Effector memory CD4-positive, alpha-beta T cell (primary cell): ENCODE data around the gene CDH4.

Experiments used
- DNase-seq, 3 donors: peaks; one replicate each; pipeline ENCODE4 v3.0.0-alpha.2; 2020
- H3K27ac ChIP-seq: 2 replicates; pipeline ENCODE4 v1.7.0; 2013; ENCODE audit warnings: mild to moderate bottlenecking, low read length, moderate library complexity; ENCODE audit not compliant: insufficient read depth, poor library complexity, severe bottlenecking
- H3K27me3 ChIP-seq: replicated peaks from 2 replicates; pipeline ENCODE4 v1.7.0; 2013; ENCODE audit warnings: mild to moderate bottlenecking, low read length; ENCODE audit not compliant: insufficient read depth, control insufficient read depth, poor library complexity, severe bottlenecking
- H3K36me3 ChIP-seq: 2 replicates; pipeline ENCODE4 v1.7.0; 2013; ENCODE audit warnings: mild to moderate bottlenecking, low read length, moderate library complexity; ENCODE audit not compliant: control insufficient read depth, insufficient read depth
- H3K4me1 ChIP-seq: 2 replicates; pipeline ENCODE4 v1.7.0; 2013; ENCODE audit warnings: low read length, mild to moderate bottlenecking; ENCODE audit not compliant: control insufficient read depth, insufficient read depth, poor library complexity, severe bottlenecking
- H3K4me3 ChIP-seq: 2 replicates; pipeline ENCODE4 v1.7.0; 2013; ENCODE audit warnings: low read length, low read depth, mild to moderate bottlenecking; ENCODE audit not compliant: insufficient read depth, poor library complexity, severe bottlenecking
- H3K9me3 ChIP-seq: 2 replicates; pipeline ENCODE4 v1.7.0; 2013; ENCODE audit warnings: mild to moderate bottlenecking, low read length, moderate library complexity; ENCODE audit not compliant: control insufficient read depth

Gene CDH4

DNA sequence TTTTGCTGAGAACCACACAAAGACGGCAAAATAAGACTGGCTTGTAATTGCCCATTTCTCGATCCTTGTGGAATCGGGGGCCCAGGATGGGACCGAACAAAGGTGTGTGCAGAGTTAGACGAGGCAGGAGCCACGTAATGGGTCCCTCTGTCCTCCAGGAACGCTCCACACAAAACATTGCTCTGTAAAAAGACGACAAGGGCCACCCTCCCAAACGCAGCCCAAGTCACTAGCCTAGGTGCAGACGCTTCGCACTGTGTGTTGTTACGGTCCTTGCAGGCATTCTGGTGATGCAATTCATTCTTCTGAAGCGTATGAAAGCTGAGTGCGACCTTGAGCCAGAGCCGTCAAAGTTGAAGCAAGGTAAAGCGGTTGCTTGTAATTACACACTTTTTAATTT is 450.2 kb downstream of the CDH4 start:
- Histone ChIP-seq H3K4me1 (no peaks in the 10 kb centered on the region), H3K27ac (no peak overlapping the region), H3K4me3 (no peak overlapping the region), H3K36me3 (no peaks in the 10 kb centered on the region), H3K27me3 (no peaks in the 10 kb centered on the region), H3K9me3 (no peaks in the 10 kb centered on the region)
- no peak for DNase-seq

DNA sequence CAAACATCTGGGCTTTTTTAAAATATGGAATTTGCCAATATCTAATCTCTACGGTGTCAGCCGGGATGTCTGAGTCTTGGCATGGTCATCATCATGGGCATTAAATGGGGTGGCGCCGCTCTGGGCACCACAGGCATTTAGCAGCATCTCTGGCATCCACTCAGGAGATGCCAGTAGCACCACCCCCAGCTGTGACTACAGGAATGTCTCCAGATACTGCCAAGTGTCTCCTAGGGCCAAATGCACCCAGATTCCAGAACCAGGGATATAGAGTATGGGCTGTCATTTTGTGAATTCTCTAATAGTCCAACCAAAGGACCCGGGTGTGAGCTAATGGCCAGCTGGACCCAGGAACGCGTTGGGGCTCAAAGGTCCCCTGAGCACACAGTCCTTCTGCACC is 452.6 kb downstream of the CDH4 start:
- no peaks in the 10 kb centered on the region for H3K27me3 ChIP-seq
- H3K36me3 ChIP-seq, result no peaks in the 10 kb centered on the region
- no peak for DNase-seq
- no peaks in the 10 kb centered on the region for H3K4me1 ChIP-seq
- no peak overlapping the region for H3K27ac ChIP-seq
- H3K4me3 ChIP-seq, result no peak overlapping the region
- H3K9me3 ChIP-seq, result no peaks in the 10 kb centered on the region

DNA sequence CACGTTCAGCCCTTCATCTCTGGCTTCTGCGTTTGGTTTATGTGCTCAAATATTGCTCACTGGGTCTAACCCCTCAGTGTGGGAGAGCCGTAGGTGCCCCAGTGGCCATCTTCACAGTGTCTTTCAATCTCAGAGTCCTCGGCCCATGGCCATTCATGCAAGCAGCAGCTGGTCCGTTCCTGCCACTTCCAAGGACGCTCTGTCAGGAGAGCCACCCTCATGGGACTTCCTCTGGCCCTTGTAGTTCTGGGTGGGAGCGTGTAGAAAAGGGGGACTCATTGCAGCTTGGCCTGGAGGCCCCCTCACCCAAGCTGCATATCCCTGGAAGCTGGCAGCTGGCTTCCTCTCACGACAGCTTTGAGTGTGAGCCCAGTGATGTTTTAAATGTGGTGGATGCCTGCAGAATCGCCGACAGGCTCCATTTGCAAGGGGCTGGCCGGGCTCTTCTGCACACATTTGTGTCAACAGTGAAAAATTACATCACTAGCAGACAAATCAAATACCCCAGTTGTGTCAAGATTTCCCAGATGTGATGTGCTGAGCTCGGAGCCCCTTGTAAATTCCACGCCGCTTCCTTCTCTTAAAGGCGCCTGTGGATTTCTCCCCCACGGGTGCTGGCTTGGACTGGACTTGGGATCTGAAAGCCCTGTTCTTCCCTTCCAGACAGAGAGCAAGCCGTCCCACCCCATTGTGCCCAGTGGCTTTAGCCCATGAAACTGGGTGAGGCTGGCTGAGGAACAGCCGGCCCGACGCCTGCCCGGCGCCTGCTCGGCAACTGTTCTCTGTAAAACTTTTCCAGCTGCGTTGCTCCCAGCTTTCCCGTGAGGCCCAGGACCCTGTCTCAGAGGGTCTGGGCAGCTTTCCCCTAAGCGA is 453.6 kb downstream of the CDH4 start:
- H3K9me3 ChIP-seq, result no peaks in the 10 kb centered on the region
- no peaks in the 10 kb centered on the region for H3K4me1 ChIP-seq
- H3K27ac ChIP-seq, result no peak overlapping the region
- no peaks in the 10 kb centered on the region for H3K36me3 ChIP-seq
- H3K27me3 ChIP-seq, result no peaks in the 10 kb centered on the region
- H3K4me3 ChIP-seq, result no peak overlapping the region
- DNase-seq, result no peak

DNA sequence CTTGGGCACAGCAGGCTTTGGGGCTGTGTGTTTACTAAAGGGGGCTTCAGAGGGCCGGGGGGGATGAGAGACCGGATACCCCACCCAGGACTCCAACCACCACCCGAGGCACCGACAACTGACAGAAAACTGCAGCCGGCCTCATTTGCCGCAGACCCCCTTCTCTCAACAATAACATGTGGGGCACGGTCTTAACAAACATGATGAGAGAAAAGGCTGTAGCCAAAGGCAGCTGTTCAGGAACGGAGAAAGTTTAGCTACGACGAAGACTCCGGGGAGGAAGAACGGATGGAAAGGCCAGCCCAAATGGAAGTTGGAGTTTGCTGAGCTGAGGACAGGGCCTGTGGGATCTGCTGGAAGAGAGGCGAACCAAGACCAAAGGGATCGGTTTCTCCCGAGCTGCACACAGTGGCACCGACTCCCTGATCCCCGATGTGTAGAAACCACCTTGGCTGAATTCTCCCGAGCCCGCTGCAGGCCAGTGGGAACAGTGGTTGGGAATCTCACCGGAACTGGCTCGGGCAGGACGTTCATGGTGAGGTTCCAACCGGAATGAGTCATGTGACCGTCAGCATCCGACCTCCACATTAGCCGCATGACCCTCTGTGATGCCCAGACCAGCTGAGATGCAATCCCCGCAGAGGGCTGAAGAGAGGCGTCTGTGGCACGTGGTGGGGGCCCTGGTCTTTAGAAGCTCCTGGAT is 454.3 kb downstream of the CDH4 start:
- Histone ChIP-seq H3K36me3 (no peaks in the 10 kb centered on the region), H3K4me3 (no peak overlapping the region), H3K27me3 (no peaks in the 10 kb centered on the region), H3K9me3 (no peaks in the 10 kb centered on the region), H3K27ac (no peak overlapping the region), H3K4me1 (no peaks in the 10 kb centered on the region)
- DNase-seq, result no peak

DNA sequence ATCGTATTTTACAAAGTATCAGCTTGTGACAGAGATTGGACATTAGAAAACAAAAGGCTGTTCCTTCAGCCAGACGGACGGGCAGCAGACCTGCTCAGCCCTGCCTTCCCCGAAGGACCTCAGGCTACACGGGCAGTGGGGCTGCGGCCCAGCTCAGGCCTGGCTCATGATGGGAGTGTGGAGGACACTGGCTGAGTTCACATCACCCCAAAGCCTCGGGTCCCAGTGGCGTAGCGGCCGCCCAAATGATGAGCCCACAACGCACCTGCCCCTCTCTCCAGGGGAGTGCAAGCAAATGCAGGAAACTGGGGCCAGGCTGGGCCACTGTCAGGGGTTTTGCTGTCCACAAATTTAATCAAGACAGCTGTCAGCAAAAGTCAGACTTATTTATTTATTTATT is 456.8 kb downstream of the CDH4 start:
- no peaks in the 10 kb centered on the region for H3K9me3 ChIP-seq
- H3K4me1 ChIP-seq, result no peaks in the 10 kb centered on the region
- no peak overlapping the region for H3K4me3 ChIP-seq
- no peaks in the 10 kb centered on the region for H3K36me3 ChIP-seq
- no peak for DNase-seq
- no peaks in the 10 kb centered on the region for H3K27me3 ChIP-seq
- no peak overlapping the region for H3K27ac ChIP-seq

DNA sequence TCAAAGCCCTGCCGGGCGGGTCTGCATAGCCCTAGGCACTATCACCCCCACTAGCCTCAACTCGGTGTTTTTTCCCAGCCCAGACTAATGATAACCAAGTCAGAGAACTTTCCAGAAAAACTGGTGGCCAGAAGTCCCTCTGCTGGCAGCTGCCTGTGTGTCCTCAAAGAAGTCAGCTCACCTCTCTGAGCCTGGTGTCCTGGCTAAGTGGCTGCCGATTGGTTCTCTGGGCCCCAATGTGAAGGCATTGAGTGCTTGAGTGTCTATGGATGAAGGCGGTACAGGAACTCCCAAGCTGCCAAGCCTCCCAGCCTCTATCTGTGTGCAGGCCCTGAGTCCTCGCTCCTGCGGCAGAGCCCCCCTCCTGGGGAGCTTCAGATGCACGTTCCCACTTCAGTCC is 458.0 kb downstream of the CDH4 start:
- Histone ChIP-seq H3K27ac (no peak overlapping the region), H3K4me1 (no peaks in the 10 kb centered on the region), H3K36me3 (no peaks in the 10 kb centered on the region), H3K27me3 (no peaks in the 10 kb centered on the region), H3K9me3 (no peaks in the 10 kb centered on the region), H3K4me3 (no peak overlapping the region)
- DNase-seq, result no peak

DNA sequence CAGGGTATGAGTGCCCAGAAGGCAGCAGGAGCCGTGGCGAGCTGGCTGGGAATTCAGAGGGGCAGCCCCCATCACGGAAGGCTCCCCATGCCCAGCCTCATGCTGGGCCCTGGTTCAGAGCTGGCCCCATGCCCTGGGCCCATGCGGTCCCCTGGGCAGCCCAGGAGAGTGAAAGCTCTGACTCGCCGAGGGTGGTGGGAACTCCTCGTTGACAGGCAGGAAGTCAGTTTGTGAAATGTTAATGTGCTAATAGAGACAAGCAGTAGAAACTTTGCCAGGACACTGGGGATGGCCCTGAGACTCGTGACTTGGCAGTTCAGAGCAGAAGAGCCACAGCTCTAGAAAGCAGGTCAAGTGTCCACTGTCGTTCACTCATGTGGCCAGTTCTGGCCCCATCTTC is 460.6 kb downstream of the CDH4 start:
- Histone ChIP-seq H3K4me1 (no peaks in the 10 kb centered on the region), H3K9me3 (no peaks in the 10 kb centered on the region), H3K27me3 (no peaks in the 10 kb centered on the region), H3K27ac (no peak overlapping the region), H3K36me3 (no peaks in the 10 kb centered on the region), H3K4me3 (no peak overlapping the region)
- no peak for DNase-seq

DNA sequence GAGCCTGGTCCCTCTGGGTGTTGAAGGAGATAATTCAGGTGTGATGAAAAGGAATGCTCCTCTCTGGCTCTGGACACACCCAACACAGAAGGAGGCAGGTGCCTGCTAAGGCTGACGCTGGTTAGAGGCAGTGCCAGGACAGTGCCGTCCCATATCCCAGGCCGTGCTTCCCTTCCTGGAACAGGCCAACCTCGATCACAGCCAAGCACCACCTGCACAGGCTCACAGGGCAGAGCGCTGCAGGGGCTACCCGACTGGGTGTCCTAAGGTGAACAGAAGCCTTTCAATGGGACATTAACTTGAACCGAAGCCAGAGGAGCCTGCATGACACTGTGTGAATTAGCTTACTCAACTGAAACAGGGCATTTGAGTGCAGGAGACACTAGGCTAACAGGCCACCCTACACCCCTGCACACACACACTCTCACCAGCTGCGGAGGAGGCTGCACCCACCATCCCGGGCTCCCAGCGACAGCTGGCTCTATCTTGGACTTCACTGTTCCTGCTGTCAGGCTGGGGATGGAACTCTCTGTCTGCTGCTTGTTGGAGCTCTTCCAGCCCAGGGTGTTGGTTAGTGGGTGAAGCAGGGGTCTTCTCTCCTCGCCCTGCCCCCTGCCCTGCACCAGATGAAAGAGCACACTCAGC is 466.4 kb downstream of the CDH4 start:
- no peak for DNase-seq
- H3K36me3 ChIP-seq, result no peaks in the 10 kb centered on the region
- H3K4me1 ChIP-seq, result peaks cover 7% of the 10 kb centered on the region
- no peaks in the 10 kb centered on the region for H3K9me3 ChIP-seq
- peak overlapping the region; percentile 4 for H3K4me3 ChIP-seq
- no peak overlapping the region for H3K27ac ChIP-seq
- H3K27me3 ChIP-seq, result no peaks in the 10 kb centered on the region

DNA sequence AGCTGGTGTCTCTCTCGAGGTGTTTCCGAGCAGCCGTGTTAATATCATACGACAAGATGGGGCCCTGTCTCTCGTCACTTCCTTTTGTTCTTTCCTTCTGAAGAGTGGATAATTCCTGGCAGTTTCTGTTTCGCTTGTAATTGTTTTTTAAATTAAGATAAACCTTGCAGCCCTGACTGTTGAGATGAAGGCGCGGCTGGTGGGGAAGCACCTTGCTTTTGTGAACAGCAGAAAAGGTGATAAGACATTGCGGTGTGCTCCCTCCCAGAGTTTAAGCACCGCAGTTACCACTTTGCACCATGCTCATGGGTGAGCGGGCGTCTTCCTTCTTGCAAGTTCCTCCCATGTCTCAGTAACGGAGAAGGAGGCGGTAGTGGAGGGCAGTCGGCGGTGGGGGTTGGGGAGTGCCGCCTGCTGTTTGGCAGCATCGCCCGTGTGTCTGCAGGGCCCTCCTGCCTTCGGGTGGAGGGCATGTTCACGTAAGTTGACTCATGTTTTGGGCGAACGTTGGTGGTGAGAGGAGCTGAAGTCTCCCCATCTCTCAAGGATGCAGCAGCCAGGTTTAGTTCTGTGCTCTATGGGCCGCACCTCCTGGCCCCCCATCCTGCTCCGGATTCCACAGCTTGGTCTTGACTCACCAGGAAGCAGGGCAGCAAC is 467.8 kb downstream of the CDH4 start:
- H3K27me3 ChIP-seq, result no peaks in the 10 kb centered on the region
- H3K36me3 ChIP-seq, result no peaks in the 10 kb centered on the region
- H3K9me3 ChIP-seq, result no peaks in the 10 kb centered on the region
- H3K4me3 ChIP-seq, result peak overlapping the region; percentile 33
- DNase-seq, result peak; percentile 23 to 30 (median 29)
- peaks cover 7% of the 10 kb centered on the region for H3K4me1 ChIP-seq
- peak overlapping the region; percentile 26 for H3K27ac ChIP-seq
